ENCODE measurements around the gene LBX1. TPM values are rescaled to one million over a fixed set of nuclear protein-coding genes. Genes with fewer than 3 reads are reported as not detected.
A peak's percentile ranks its signal among the peaks of the same experiment; 100 is the strongest.

Gene LBX1
- total and polyA plus RNA-seq, 7 donors, result 1.8 to 12.3 (median 7.4) TPM

GRCh38 chr10:101238732-101239105 lies 9.5 kb upstream of the LBX1 start:
- Histone ChIP-seq H3K4me3 (no peak overlapping the region), H3K27ac (no peak overlapping the region), H3K9me3 (no peaks in the 10 kb centered on the region), H3K36me3 (ENCODE audit: insufficient read depth in 1 of 2, low read depth in 1 of 2) (peaks cover 0 to 10% of the 10 kb centered on the region in 2 donors), H3K27me3 (ENCODE audit: insufficient read depth in 3 of 3, low read length in 2 of 3) (peaks cover 0 to 26% (median 1%) of the 10 kb centered on the region in 3 donors), H3K4me1 (peaks cover 25% of the 10 kb centered on the region)
- WGBS, 3 donors, result 52 to 63% (median 62%) methylated on average over 24 of the region's 24 CpGs
- ATAC-seq, result no peak
- TF ChIP-seq CTCF (IDR thresholded peaks at IDR 0.05), result no peak
- intact Hi-C loops (cut with DNase I), result no loop called here
- DNase-seq, result no peak

- peaks cover 0 to 31% (median 1%) of the 10 kb centered on the region in 3 donors for H3K27me3 ChIP-seq (ENCODE audit: insufficient read depth in 3 of 3, low read length in 2 of 3)
- H3K9me3 ChIP-seq, result no peaks in the 10 kb centered on the region
- H3K36me3 ChIP-seq (ENCODE audit: insufficient read depth in 1 of 2, low read depth in 1 of 2), result peaks cover 0 to 10% of the 10 kb centered on the region in 2 donors
- WGBS, 3 donors, result 60 to 73% (median 69%) methylated on average over 29 to 31 of the region's 31 CpGs
- intact Hi-C loops (cut with DNase I), result no loop called here
- H3K4me1 ChIP-seq, result peaks cover 25% of the 10 kb centered on the region
- no peak overlapping the region for H3K4me3 ChIP-seq
- DNase-seq (no peak), ATAC-seq (no peak)
- H3K27ac ChIP-seq, result no peak overlapping the region
- no peak for TF ChIP-seq CTCF (IDR thresholded peaks at IDR 0.05)
Measured at GRCh38 chr10:101237982-101238731, 8.9 kb upstream of the LBX1 start.

- WGBS, 3 donors, result 51 to 56% (median 52%) methylated on average over 38 of the region's 38 CpGs
- Histone ChIP-seq H3K36me3 (ENCODE audit: insufficient read depth in 1 of 2, low read depth in 1 of 2) (peaks cover 0 to 10% of the 10 kb centered on the region in 2 donors), H3K4me3 (no peak overlapping the region), H3K9me3 (no peaks in the 10 kb centered on the region), H3K27ac (no peak overlapping the region), H3K4me1 (peaks cover 25% of the 10 kb centered on the region), H3K27me3 (ENCODE audit: insufficient read depth in 3 of 3, low read length in 2 of 3) (peaks cover 0 to 37% (median 1%) of the 10 kb centered on the region in 3 donors)
- no peak for ATAC-seq
- intact Hi-C loops (cut with DNase I), result no loop called here
- no peak for TF ChIP-seq CTCF (IDR thresholded peaks at IDR 0.05)
- peak in 1 of 2 donors; percentile 38 for DNase-seq
Measured at GRCh38 chr10:101237081-101237981, 8.1 kb upstream of the LBX1 start.

GRCh38 chr10:101236376-101237080 lies 7.3 kb upstream of the LBX1 start:
- 57 to 62% (median 61%) methylated on average over 45 to 47 of the region's 47 CpGs for WGBS, 3 donors
- Histone ChIP-seq H3K4me1 (peaks cover 23% of the 10 kb centered on the region), H3K4me3 (no peak overlapping the region), H3K27me3 (ENCODE audit: insufficient read depth in 3 of 3, low read length in 2 of 3) (peaks cover 0 to 43% (median 1%) of the 10 kb centered on the region in 3 donors), H3K27ac (no peak overlapping the region), H3K9me3 (no peaks in the 10 kb centered on the region), H3K36me3 (ENCODE audit: insufficient read depth in 1 of 2, low read depth in 1 of 2) (peaks cover 0 to 10% of the 10 kb centered on the region in 2 donors)
- no peak for TF ChIP-seq CTCF (IDR thresholded peaks at IDR 0.05)
- ATAC-seq (no peak), DNase-seq (peak in 1 of 2 donors; percentile 51)
- intact Hi-C loops (cut with DNase I), result no loop called here

All from psoas muscle (tissue), 8 donors.